ES-I3 (cell line): Measurements from ENCODE around the gene CMTM6.

Source experiments
- H3K36me3 ChIP-seq: 2 replicates; pipeline ENCODE4 v1.6.1; 2013; ENCODE audit warnings: mild to moderate bottlenecking, low read length, control low read depth, moderate library complexity; ENCODE audit not compliant: insufficient read depth
- H3K4me1 ChIP-seq: 2 replicates; pipeline ENCODE4 v1.6.1; 2013; ENCODE audit warnings: mild to moderate bottlenecking, control low read depth, low read length; ENCODE audit not compliant: insufficient read depth
- H3K9ac ChIP-seq: 2 replicates; pipeline ENCODE4 v1.6.1; 2013; ENCODE audit warnings: low read depth, mild to moderate bottlenecking, low read length, moderate library complexity
- H3K9me3 ChIP-seq: 2 replicates; pipeline ENCODE4 v1.6.1; 2013; ENCODE audit warnings: mild to moderate bottlenecking, low read length, moderate library complexity; ENCODE audit not compliant: control insufficient read depth, insufficient read depth

Gene CMTM6

GRCh38 chr3:32511005-32511404 is 8.4 kb upstream of the CMTM6 start:
- Histone ChIP-seq H3K9ac (no peak overlapping the region), H3K9me3 (no peaks in the 10 kb centered on the region), H3K4me1 (no peaks in the 10 kb centered on the region), H3K36me3 (no peaks in the 10 kb centered on the region)

GRCh38 chr3:32510075-32510724 is 7.5 kb upstream of the CMTM6 start:
- Histone ChIP-seq H3K9me3 (no peaks in the 10 kb centered on the region), H3K36me3 (no peaks in the 10 kb centered on the region), H3K4me1 (no peaks in the 10 kb centered on the region), H3K9ac (no peak overlapping the region)

GRCh38 chr3:32508711-32509110 is 6.1 kb upstream of the CMTM6 start:
- H3K4me1 ChIP-seq = no peaks in the 10 kb centered on the region
- no peaks in the 10 kb centered on the region for H3K36me3 ChIP-seq

GRCh38 chr3:32506466-32506865 is 3.8 kb upstream of the CMTM6 start:
- H3K36me3 ChIP-seq = no peaks in the 10 kb centered on the region
- H3K9me3 ChIP-seq = no peaks in the 10 kb centered on the region
- no peak overlapping the region for H3K9ac ChIP-seq
- H3K4me1 ChIP-seq = 0 out of 2 replicates have a peak, but pooled peaks cover 5% of the 10 kb centered on the region

More at GRCh38 chr3:32508711-32509110, 6.1 kb upstream of the CMTM6 start:
- no peaks in the 10 kb centered on the region for H3K9me3 ChIP-seq
- H3K9ac ChIP-seq = no peak overlapping the region

DNA sequence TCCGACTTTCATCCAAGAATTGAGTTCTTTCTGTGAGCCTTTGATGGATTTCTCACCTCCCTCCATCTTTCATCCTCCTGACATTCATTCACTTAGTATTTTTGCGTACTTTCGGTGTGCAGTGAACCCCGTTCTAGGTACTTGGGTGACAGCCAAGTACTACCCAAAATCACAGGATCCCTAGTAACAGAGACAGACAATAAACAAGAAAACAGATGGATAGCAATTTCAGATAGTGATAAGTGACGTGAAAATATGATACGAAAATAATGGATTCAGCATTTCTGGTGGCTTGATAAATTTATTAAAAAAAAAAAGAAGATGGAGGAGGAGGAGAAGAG is 264 bp upstream of the CMTM6 start:
- Histone ChIP-seq H3K4me1 (0 out of 2 replicates have a peak, but pooled peaks cover 5% of the 10 kb centered on the region), H3K9ac (peak overlapping the region; percentile 87), H3K9me3 (no peaks in the 10 kb centered on the region)

DNA sequence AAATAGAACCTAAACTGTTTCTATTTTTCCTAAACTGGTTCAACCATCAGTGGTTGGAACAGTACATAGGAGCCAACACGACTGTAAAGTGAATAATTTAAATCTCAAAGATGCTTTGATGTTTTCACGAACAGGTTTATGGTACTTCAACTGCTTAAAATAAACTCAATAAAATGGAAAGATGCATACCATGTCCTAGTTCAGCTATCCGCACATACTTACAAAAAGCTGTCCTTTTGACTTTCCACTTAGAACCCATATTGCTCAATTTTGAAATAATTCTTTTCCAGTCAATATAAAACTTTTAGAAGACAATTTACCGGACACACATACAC is 902 bp downstream of the CMTM6 start:
- Histone ChIP-seq H3K36me3 (no peaks in the 10 kb centered on the region), H3K9me3 (no peaks in the 10 kb centered on the region), H3K9ac (peak overlapping the region; percentile 87), H3K4me1 (0 out of 2 replicates have a peak, but pooled peaks cover 5% of the 10 kb centered on the region)

More for the DNA sequence above, 264 bp upstream of the CMTM6 start:
- H3K36me3 ChIP-seq = no peaks in the 10 kb centered on the region

- no peaks in the 10 kb centered on the region for H3K36me3 ChIP-seq
- H3K9me3 ChIP-seq = no peaks in the 10 kb centered on the region
- H3K4me1 ChIP-seq = 0 out of 2 replicates have a peak, but pooled peaks cover 5% of the 10 kb centered on the region
- H3K9ac ChIP-seq = peak overlapping the region; percentile 87; the same call in 1 of the 2 replicates
Measured at GRCh38 chr3:32500880-32501782, 1.5 kb downstream of the CMTM6 start.

- Histone ChIP-seq H3K9me3 (no peaks in the 10 kb centered on the region), H3K4me1 (0 out of 2 replicates have a peak, but pooled peaks cover 5% of the 10 kb centered on the region), H3K9ac (no peak overlapping the region), H3K36me3 (no peaks in the 10 kb centered on the region)
Measured at GRCh38 chr3:32500231-32500630, 2.4 kb downstream of the CMTM6 start.

- H3K36me3 ChIP-seq = no peaks in the 10 kb centered on the region
- 0 out of 2 replicates have a peak, but pooled peaks cover 5% of the 10 kb centered on the region for H3K4me1 ChIP-seq
- no peak overlapping the region for H3K9ac ChIP-seq
- H3K9me3 ChIP-seq = no peaks in the 10 kb centered on the region
Measured at GRCh38 chr3:32499585-32499984, 3.1 kb downstream of the CMTM6 start.

DNA sequence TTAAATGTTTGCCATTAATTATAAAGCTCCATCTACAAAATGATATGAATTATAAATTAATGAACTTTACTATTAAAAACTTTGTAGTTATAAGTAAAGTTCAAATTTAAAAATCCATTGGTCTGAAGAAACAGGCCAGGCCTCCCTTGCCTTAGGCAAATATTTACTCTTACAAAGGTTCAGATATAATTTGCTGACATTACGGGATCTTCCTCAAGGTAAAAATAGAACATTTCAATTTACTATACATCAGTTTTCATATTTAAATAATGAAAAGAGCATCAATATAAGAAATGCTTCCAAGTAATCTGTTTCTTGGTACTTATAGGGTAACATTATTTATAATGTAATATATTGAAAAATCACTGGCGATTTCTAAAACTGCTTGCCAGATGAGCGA is 3.7 kb downstream of the CMTM6 start:
- Histone ChIP-seq H3K9ac (no peak overlapping the region), H3K4me1 (peaks cover 5% of the 10 kb centered on the region; the same call in 1 of the 2 replicates), H3K9me3 (no peaks in the 10 kb centered on the region), H3K36me3 (no peaks in the 10 kb centered on the region)

DNA sequence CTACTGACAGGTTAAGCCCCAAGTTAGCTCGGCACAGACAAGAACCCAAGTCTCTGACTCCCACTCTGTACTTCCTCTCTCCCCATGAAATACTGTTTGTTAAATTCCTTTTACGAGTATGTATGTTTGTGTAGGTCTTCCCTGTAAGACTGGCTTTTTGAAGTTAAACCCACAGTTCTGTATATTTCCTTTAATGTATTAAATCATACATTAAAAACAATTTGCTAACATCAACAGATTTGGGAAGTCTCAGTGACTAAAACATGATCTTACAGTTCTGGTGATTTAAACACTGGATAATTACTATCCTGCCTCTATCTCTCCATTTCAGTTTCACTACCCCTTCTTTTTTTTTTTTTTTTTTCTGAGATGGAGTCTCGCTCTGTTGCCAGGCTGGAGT is 4.4 kb downstream of the CMTM6 start:
- Histone ChIP-seq H3K9me3 (no peaks in the 10 kb centered on the region), H3K4me1 (peaks cover 2% of the 10 kb centered on the region; the same call in 1 of the 2 replicates), H3K9ac (no peak overlapping the region), H3K36me3 (no peaks in the 10 kb centered on the region)

GRCh38 chr3:32495609-32496008 is 7.0 kb downstream of the CMTM6 start:
- H3K36me3 ChIP-seq = no peaks in the 10 kb centered on the region
- no peaks in the 10 kb centered on the region for H3K9me3 ChIP-seq
- no peak overlapping the region for H3K9ac ChIP-seq
- no peaks in the 10 kb centered on the region; the same call in 1 of the 2 replicates for H3K4me1 ChIP-seq

GRCh38 chr3:32495085-32495484 is 7.6 kb downstream of the CMTM6 start:
- H3K4me1 ChIP-seq = no peaks in the 10 kb centered on the region; the same call in 1 of the 2 replicates

DNA sequence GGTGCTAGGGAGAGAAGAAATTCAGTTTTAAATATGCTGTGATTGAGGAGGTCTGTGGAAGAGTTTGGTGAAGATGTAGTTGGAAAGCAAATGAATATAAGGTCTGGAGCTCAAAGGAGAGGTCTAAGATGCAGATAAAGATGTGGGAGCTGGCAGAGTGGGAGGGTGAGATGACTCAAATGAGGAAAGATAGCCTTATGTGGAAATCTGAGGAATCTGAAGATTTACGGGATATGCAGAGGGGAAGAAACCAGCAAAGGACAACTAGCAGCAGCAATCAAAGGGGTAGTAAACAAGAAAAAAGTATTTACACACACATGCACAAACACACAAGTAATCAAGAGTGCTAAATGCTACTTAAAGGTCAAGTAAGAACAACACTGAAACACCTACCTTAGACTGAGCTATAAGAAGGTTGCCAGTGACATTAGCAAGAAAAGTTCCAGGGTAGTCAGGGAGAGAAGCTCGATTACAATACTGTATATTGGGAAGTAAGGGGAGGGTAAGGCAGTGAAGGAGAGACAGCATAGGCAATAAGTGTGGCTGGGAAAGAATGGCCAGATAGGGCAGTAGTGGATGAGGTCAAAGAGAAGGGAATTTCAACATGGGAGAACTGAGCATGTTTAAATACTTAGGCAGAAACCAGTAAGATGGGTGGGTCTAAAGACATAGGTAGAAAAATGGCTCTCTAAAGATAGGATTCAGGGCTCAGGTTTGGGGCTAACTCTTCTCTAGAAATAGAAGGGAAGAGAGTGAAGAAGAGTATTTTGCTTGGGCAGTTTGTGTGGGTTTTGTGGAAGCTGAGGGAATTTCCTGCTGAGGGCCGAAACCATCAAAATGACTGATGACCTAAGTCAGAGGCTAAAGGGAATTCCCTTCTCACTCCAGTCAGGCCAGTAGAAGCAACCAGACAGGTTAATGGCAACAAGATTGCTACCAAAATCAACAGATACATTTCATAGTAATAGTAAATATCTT is 8.9 kb downstream of the CMTM6 start:
- no peaks in the 10 kb centered on the region; the same call in 1 of the 2 replicates for H3K4me1 ChIP-seq
- no peak overlapping the region for H3K9ac ChIP-seq
- no peaks in the 10 kb centered on the region for H3K9me3 ChIP-seq
- H3K36me3 ChIP-seq = no peaks in the 10 kb centered on the region

More at GRCh38 chr3:32495085-32495484, 7.6 kb downstream of the CMTM6 start:
- Histone ChIP-seq H3K9me3 (no peaks in the 10 kb centered on the region), H3K36me3 (no peaks in the 10 kb centered on the region), H3K9ac (no peak overlapping the region)
